ENCODE data around the gene OR5C1.
"Not testable (repeated sequence)": the region's sequence is repeated elsewhere in the genome, so short reads cannot be mapped to it uniquely, and the experiment has no call there.

DNA sequence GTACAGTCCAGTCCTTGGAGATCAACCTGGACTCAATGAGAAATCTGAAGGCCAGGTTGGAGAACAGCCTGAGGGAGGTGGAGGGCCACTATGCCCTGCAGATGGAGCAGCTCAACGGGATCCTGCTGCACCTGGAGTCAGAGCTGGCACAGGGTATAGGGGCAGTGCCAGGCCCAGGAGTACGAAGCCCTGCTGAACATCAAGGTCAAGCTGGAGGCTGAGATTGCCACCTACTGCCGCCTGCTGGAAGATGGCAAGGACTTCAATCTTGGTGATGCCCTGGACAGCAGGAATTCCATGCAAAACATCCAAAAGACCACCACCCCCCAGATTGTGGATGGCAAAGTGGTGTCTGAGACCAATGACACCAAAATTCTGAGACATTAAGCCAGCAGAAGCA lies 49.7 kb downstream of the OR5C1 start:
- TF ChIP-seq YY1 (tag by site-specific recombination; IDR thresholded peaks at IDR 0.05); KLF16 (tag by site-specific recombination; IDR thresholded peaks at IDR 0.05); SP7 (tag by site-specific recombination; IDR thresholded peaks at IDR 0.05); ZNF311 (tag by site-specific recombination; IDR thresholded peaks at IDR 0.05; ENCODE audit: borderline replicate concordance): not testable (repeated sequence)
- TF ChIP-seq, protein P1, sequence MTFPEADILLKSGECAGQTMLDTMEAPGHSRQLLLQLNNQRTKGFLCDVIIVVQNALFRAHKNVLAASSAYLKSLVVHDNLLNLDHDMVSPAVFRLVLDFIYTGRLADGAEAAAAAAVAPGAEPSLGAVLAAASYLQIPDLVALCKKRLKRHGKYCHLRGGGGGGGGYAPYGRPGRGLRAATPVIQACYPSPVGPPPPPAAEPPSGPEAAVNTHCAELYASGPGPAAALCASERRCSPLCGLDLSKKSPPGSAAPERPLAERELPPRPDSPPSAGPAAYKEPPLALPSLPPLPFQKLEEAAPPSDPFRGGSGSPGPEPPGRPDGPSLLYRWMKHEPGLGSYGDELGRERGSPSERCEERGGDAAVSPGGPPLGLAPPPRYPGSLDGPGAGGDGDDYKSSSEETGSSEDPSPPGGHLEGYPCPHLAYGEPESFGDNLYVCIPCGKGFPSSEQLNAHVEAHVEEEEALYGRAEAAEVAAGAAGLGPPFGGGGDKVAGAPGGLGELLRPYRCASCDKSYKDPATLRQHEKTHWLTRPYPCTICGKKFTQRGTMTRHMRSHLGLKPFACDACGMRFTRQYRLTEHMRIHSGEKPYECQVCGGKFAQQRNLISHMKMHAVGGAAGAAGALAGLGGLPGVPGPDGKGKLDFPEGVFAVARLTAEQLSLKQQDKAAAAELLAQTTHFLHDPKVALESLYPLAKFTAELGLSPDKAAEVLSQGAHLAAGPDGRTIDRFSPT (tag by site-specific recombination; IDR thresholded peaks at IDR 0.05): not testable (repeated sequence)
